GM23338 (cell line): Measurements from ENCODE around the gene INTU. TPM values are rescaled to one million over a fixed set of nuclear protein-coding genes. Genes with fewer than 3 reads are reported as not detected.

ENCODE experiments used
- ATAC-seq: fragments of 200-7000 bp; cut with Tn5 transposase; 3 replicates; pipeline ENCODE4 v1.9.1; 2020
- DNase-seq: peaks from one replicate; pipeline ENCODE4 v3.0.0-alpha.2; 2015; ENCODE audit warnings: low spot score
- H2AFZ ChIP-seq: fragments of 200-600 bp; sonication (generic); 2 replicates; pipeline ENCODE4 v1.8.0; 2016; ENCODE audit warnings: antibody characterized with exemption, mild to moderate bottlenecking, moderate library complexity
- H3F3A ChIP-seq: fragments of 200-600 bp; sonication (generic); replicated peaks from 2 replicates; pipeline ENCODE4 v1.8.0; 2017; ENCODE audit warnings: antibody characterized with exemption, mixed run types, low read depth
- H3K27ac ChIP-seq: fragments of 200-600 bp; sonication (generic); 2 replicates; pipeline ENCODE4 v1.6.1; 2016; ENCODE audit warnings: low read depth
- H3K27me3 ChIP-seq: fragments of 200-600 bp; sonication (generic); 2 replicates; pipeline ENCODE4 v1.8.0; 2016; ENCODE audit warnings: mild to moderate bottlenecking, mixed run types, moderate library complexity; ENCODE audit not compliant: insufficient read depth
- H3K36me3 ChIP-seq: fragments of 200-600 bp; sonication (generic); 2 replicates; pipeline ENCODE4 v1.8.0; 2016; ENCODE audit warnings: mild to moderate bottlenecking; ENCODE audit not compliant: insufficient read depth
- H3K4me1 ChIP-seq: fragments of 200-600 bp; sonication (generic); 2 replicates; pipeline ENCODE4 v1.8.0; 2016; ENCODE audit warnings: mild to moderate bottlenecking, moderate library complexity; ENCODE audit not compliant: insufficient read depth
- H3K4me2 ChIP-seq: fragments of 200-600 bp; sonication (generic); 2 replicates; pipeline ENCODE4 v1.7.1; 2017; ENCODE audit warnings: mixed run types
- H3K4me3 ChIP-seq: fragments of 200-600 bp; sonication (generic); 2 replicates; pipeline ENCODE4 v1.6.1; 2016; ENCODE audit warnings: mixed run types
- H3K79me2 ChIP-seq: fragments of 200-600 bp; sonication (generic); replicated peaks from 2 replicates; pipeline ENCODE4 v1.8.0; 2017; ENCODE audit warnings: mild to moderate bottlenecking; ENCODE audit not compliant: insufficient read depth
- H3K9me2 ChIP-seq: fragments of 200-600 bp; sonication (generic); 2 replicates; pipeline ENCODE4 v1.8.0; 2017; ENCODE audit not compliant: insufficient read depth
- H4K20me1 ChIP-seq: fragments of 200-600 bp; sonication (generic); replicated peaks from 2 replicates; pipeline ENCODE4 v1.8.0; 2017; ENCODE audit warnings: mild to moderate bottlenecking; ENCODE audit not compliant: insufficient read depth
- H3K27ac Mint-ChIP-seq: 2 replicates; pipeline ENCODE4 v1.8.0; 2020; ENCODE audit warnings: inconsistent platforms, mild to moderate bottlenecking, moderate library complexity, mixed read lengths
- H3K27me3 Mint-ChIP-seq: 3 replicates; pipeline ENCODE4 v1.8.0; 2022; ENCODE audit warnings: low read depth, mild to moderate bottlenecking, moderate library complexity, mixed read lengths, inconsistent platforms; ENCODE audit not compliant: insufficient read depth, poor library complexity
- H3K36me3 Mint-ChIP-seq: 3 replicates; pipeline ENCODE4 v1.8.0; 2021; ENCODE audit warnings: low read depth, mild to moderate bottlenecking, inconsistent platforms, moderate library complexity, mixed read lengths
- H3K4me1 Mint-ChIP-seq: 3 replicates; pipeline ENCODE4 v1.8.0; 2020; ENCODE audit warnings: mild to moderate bottlenecking, inconsistent platforms, mixed read lengths
- H3K4me3 Mint-ChIP-seq: 3 replicates; pipeline ENCODE4 v1.8.0; 2021; ENCODE audit warnings: moderate library complexity, mild to moderate bottlenecking, inconsistent platforms, mixed read lengths
- H3K9me3 Mint-ChIP-seq: 3 replicates; pipeline ENCODE4 v1.8.0; 2020; ENCODE audit warnings: moderate library complexity, mild to moderate bottlenecking, inconsistent platforms, mixed read lengths
- CREB1 ChIP-seq: fragments of 250-450 bp; sonication (Bioruptor Pico); IDR thresholded peaks from 2 replicates; pipeline ENCODE4 v1.5.0; 2020; ENCODE audit warnings: low read depth, mild to moderate bottlenecking, moderate library complexity
- CTCF ChIP-seq, 2 experiments: fragments of 200-600 bp in 1 of 2; sonication (generic) in 1 of 2; conservative IDR thresholded peaks; 2 replicates each; pipeline versions ENCODE4 v1.5.1 to v1.6.1; 2016 to 2017; ENCODE audit warnings: antibody characterized with exemption in 2 of 2, low read depth in 2 of 2, mild to moderate bottlenecking in 2 of 2, moderate library complexity in 1 of 2
- ETS1 ChIP-seq: IDR thresholded peaks from 2 replicates; pipeline ENCODE4 v1.6.1; 2016; ENCODE audit warnings: antibody characterized with exemption
- EZH2 ChIP-seq: fragments of 200-600 bp; sonication (generic); IDR thresholded peaks from one replicate; pipeline ENCODE4 v1.8.0; 2017; ENCODE audit warnings: antibody characterized with exemption, mild to moderate bottlenecking, low read depth; ENCODE audit not compliant: unreplicated experiment
- EZH2phosphoT487 ChIP-seq: fragments of 200-600 bp; sonication (generic); IDR thresholded peaks from one replicate; pipeline ENCODE4 v1.8.1; 2018; ENCODE audit warnings: antibody characterized with exemption; ENCODE audit not compliant: unreplicated experiment
- JUNB ChIP-seq: IDR thresholded peaks from one replicate; pipeline ENCODE4 v1.6.1; 2016; ENCODE audit warnings: antibody characterized with exemption; ENCODE audit not compliant: unreplicated experiment
- NANOG ChIP-seq: IDR thresholded peaks from 2 replicates; pipeline ENCODE4 v1.6.1; 2016; ENCODE audit warnings: antibody characterized with exemption, borderline replicate concordance
- POLR2AphosphoS5 ChIP-seq: IDR thresholded peaks from 2 replicates; pipeline ENCODE4 v1.6.1; 2016; ENCODE audit warnings: antibody characterized with exemption, low read depth
- REST ChIP-seq: IDR thresholded peaks from one replicate; pipeline ENCODE4 v1.6.1; 2018; ENCODE audit warnings: antibody characterized with exemption; ENCODE audit not compliant: unreplicated experiment
- STAT1 ChIP-seq: IDR thresholded peaks from one replicate; pipeline ENCODE4 v1.6.1; 2016; ENCODE audit warnings: antibody characterized with exemption; ENCODE audit not compliant: unreplicated experiment
- ZNF114 ChIP-seq: fragments of 250-450 bp; sonication (Bioruptor Pico); IDR thresholded peaks from 2 replicates; pipeline ENCODE4 v1.5.0; 2020; ENCODE audit warnings: mild to moderate bottlenecking, moderate library complexity
- ZNF331 ChIP-seq: fragments of 250-450 bp; sonication (Bioruptor Pico); IDR thresholded peaks from 2 replicates; pipeline ENCODE4 v1.5.0; 2020; ENCODE audit warnings: low read depth, mild to moderate bottlenecking, moderate library complexity
- ZNF462 ChIP-seq: fragments of 250-450 bp; sonication (Bioruptor Pico); IDR thresholded peaks from 2 replicates; pipeline ENCODE4 v1.5.0; 2020; ENCODE audit warnings: mild to moderate bottlenecking, moderate library complexity
- polyA plus RNA-seq: library from polyadenylated mRNA; unstranded; fragments of >200 nt; fragmentation: Nextera tagmentation; extraction: Ambion mirVana; gene quantifications from 2 replicates; pipeline ENCODE4 v1.2.1, GENCODE V29; 2016
- total RNA-seq: library from RNA; depleted of rRNA; stranded (reverse); fragments of >200 nt; shearing (Covaris generic); gene quantifications from 2 replicates; pipeline ENCODE4 v1.2.3, GENCODE V29; 2014

INTU gene
- total and polyA plus RNA-seq, 2 experiments from 2014 or later: 10.3 to 16.6 TPM

- H2AFZ ChIP-seq: no peak overlapping the region
- H4K20me1 ChIP-seq: no peaks in the 10 kb centered on the region
- no peaks in the 10 kb centered on the region for H3K9me3 Mint-ChIP-seq
- H3K4me3 ChIP-seq: no peak overlapping the region
- no peaks in the 10 kb centered on the region for H3K36me3 ChIP-seq
- no peaks in the 10 kb centered on the region for H3K79me2 ChIP-seq
- no peak overlapping the region for H3K4me3 Mint-ChIP-seq
- no peak for TF ChIP-seq CTCF (conservative IDR thresholded peaks at IDR 0.05; ENCODE audit: low read depth in 2 of 2)
- no peak for TF ChIP-seq CREB1 (CRISPR knock-in tag)
- TF ChIP-seq REST: no peak
- no peak for TF ChIP-seq ZNF114 (CRISPR knock-in tag)
- TF ChIP-seq EZH2: no peak
- no peak for TF ChIP-seq POLR2AphosphoS5
- no peak for TF ChIP-seq EZH2phosphoT487
- no peak for TF ChIP-seq JUNB
- TF ChIP-seq ZNF331 (CRISPR knock-in tag): no peak
- TF ChIP-seq NANOG: no peak
- TF ChIP-seq ZNF462: no peak
- TF ChIP-seq ETS1: no peak
- TF ChIP-seq STAT1: no peak
- no peak overlapping the region for H3K27ac ChIP-seq
- DNase-seq: no peak
- H3K27me3 ChIP-seq: no peaks in the 10 kb centered on the region
- peaks cover 6% of the 10 kb centered on the region; the same call in 1 of the 3 replicates for H3K36me3 Mint-ChIP-seq
- H3K9me2 ChIP-seq: no peaks in the 10 kb centered on the region
- peaks cover 30% of the 10 kb centered on the region for H3K4me1 ChIP-seq
- ATAC-seq: no peak
- no peaks in the 10 kb centered on the region for H3F3A ChIP-seq
- H3K4me2 ChIP-seq: no peak overlapping the region
- no peak overlapping the region for H3K27ac Mint-ChIP-seq
- peaks cover 29% of the 10 kb centered on the region for H3K4me1 Mint-ChIP-seq
- H3K27me3 Mint-ChIP-seq: no peaks in the 10 kb centered on the region
Observed at GRCh38 chr4:127667116-127667515, 34.4 kb downstream of the INTU start.
